Measurements from ENCODE around the gene HNRNPK. TPM values are rescaled to one million over a fixed set of nuclear protein-coding genes. Genes with fewer than 3 reads are reported as not detected.

Gene HNRNPK
- polyA plus RNA-seq, 3 donors: 307 to 743 (median 645) TPM

DNA sequence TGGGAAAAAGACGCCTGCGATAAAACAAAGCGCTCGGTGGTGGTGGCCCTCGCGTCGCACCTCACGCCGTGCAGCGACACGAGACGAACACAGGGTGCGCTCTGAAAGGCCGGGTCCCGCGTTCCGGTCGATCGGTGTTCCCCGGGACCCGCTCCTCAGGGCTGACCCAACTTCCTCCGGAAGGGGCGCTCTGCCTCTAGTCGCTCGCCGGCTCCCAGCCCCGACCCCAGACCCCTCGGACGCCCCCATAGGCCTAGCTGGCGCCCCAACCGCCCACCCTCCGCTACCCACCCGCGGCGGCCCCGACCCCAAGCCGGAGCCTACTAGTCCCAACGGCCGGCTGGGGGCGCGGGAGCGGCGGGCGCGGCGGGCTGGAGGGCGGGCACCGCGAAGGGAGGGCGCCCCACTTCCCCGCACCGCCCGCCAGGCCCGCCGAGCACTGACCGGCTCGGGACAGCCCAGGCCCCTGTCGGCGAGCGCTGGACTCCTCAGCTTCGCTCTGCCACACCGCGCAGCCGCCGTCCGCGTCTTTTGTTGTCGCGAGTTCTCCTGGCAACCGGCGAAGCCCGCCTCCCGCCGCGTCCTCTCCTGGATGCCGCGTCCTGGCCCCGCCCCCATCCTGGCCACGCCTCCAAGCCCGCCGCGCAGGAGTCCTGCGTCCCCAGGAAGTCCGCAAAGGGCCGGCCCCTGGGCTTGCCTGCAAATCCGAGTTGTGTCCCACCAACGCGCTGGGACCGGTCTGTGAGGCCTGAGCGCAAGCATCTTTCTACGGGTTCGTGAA lies 58.9 kb downstream of the HNRNPK start, which contains the start of gene KIF27:
TSS of gene KIF27 (minus strand) at position 506 of the 781 bp plus-strand sequence. CDS start 5,841 bp downstream, outside the sequence.
- Mint-ChIP-seq H3K9me3 (no peaks in the 10 kb centered on the region), H3K4me3 (peak within 1 kb of the TSS; percentile 83 to 89), H3K36me3 (peaks cover 0 to 5% of the 10 kb centered on the region in 2 donors), H3K27me3 (ENCODE audit: low read depth in 3 of 3) (peaks cover 0 to 4% (median 0%) of the 10 kb centered on the region in 3 donors), H3K27ac (peak within 1 kb of the TSS; percentile 92 to 97 (median 95)), H3K4me1 (peaks cover 12% of the 10 kb centered on the region)
- Histone ChIP-seq H3K9ac (ENCODE audit: insufficient read depth, low read length, poor library complexity, severe bottlenecking) (peak within 1 kb of the TSS; percentile 93), H3K4me1 (ENCODE audit: control insufficient read depth in 1 of 2, insufficient read depth in 2 of 2, low read length in 2 of 2) (peaks cover 15 to 20% of the 10 kb centered on the region in 2 donors), H3K79me2 (ENCODE audit: insufficient read depth, low read length) (no peaks in the 10 kb centered on the region), H3K27ac (ENCODE audit: low read depth in 1 of 2, low read length in 2 of 2) (peak within 1 kb of the TSS; percentile 77 to 85), H3K4me3 (replicated peaks in 1 of 3; ENCODE audit: low read depth in 2 of 3, low read length in 3 of 3) (peak within 1 kb of the TSS; percentile 44 to 74 (median 60)), H4K20me1 (ENCODE audit: insufficient read depth, low read length) (no peaks in the 10 kb centered on the region), H3K4me2 (replicated peaks; ENCODE audit: extremely low read depth, low read length, poor library complexity, severe bottlenecking) (peak within 1 kb of the TSS; percentile 70), H3K9me3 (replicated peaks in 1 of 2; ENCODE audit: control insufficient read depth in 1 of 2, insufficient read depth in 1 of 2, low read length in 2 of 2) (no peaks in the 10 kb centered on the region), H3K36me3 (replicated peaks in 1 of 2; ENCODE audit: control insufficient read depth in 1 of 2, insufficient read depth in 2 of 2, low read length in 2 of 2) (no peaks in the 10 kb centered on the region), H2AFZ (ENCODE audit: insufficient read depth, low read depth, low read length, poor library complexity, severe bottlenecking) (peak within 1 kb of the TSS; percentile 78), H3K27me3 (ENCODE audit: control insufficient read depth in 2 of 2, insufficient read depth in 2 of 2, low read length in 2 of 2) (no peaks in the 10 kb centered on the region)
- peak; percentile 96 to 99 (median 98) for DNase-seq
- under 1% methylated on average over 81 of the region's 92 CpGs for WGBS (ENCODE audit: insufficient coverage)
- intact Hi-C loops (cut with micrococcal nuclease): loop anchor here (2.0 to 10.0 kb wide), 4 partner anchors 58 to 216 kb away; partner anchors contain the start of genes GKAP1 (in 1 of the 2), HNRNPK (in 1 of the 2), RMI1 (in 1 of the 2) and UBQLN1 (in 1 of the 2)
- TF ChIP-seq, protein P1, sequence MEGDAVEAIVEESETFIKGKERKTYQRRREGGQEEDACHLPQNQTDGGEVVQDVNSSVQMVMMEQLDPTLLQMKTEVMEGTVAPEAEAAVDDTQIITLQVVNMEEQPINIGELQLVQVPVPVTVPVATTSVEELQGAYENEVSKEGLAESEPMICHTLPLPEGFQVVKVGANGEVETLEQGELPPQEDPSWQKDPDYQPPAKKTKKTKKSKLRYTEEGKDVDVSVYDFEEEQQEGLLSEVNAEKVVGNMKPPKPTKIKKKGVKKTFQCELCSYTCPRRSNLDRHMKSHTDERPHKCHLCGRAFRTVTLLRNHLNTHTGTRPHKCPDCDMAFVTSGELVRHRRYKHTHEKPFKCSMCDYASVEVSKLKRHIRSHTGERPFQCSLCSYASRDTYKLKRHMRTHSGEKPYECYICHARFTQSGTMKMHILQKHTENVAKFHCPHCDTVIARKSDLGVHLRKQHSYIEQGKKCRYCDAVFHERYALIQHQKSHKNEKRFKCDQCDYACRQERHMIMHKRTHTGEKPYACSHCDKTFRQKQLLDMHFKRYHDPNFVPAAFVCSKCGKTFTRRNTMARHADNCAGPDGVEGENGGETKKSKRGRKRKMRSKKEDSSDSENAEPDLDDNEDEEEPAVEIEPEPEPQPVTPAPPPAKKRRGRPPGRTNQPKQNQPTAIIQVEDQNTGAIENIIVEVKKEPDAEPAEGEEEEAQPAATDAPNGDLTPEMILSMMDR (IDR thresholded peaks at IDR 0.05): peak; percentile 72

DNA sequence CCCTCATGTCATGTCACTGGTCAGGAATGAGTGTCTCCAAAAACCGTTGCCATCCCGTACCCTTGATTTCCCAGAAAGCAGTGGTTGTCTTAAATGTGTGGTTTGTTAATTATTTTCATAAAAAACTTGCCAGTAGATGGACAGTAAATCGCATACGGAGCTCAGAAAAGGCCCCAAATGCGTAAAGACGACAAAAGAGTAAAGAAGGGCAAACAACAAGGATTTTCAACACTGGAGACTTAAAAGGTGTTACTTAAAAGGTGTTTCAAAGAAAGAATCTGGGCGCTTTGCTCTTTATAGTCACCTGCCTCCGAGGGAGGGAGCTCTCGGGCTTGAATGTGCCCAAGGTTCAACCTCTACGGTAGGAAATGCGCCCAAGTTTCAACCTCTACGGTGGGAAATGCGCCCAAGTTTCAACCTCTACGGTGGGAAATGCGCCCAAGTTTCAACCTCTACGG lies 59.5 kb downstream of the HNRNPK start:
- peaks cover 15 to 20% of the 10 kb centered on the region in 2 donors for H3K4me1 ChIP-seq (ENCODE audit: control insufficient read depth in 1 of 2, insufficient read depth in 2 of 2, low read length in 2 of 2)
- Mint-ChIP-seq H3K4me1 (peaks cover 12% of the 10 kb centered on the region), H3K27ac (peak overlapping the region; percentile 91 to 97 (median 94)), H3K4me3 (peak overlapping the region; percentile 83 to 89), H3K9me3 (no peaks in the 10 kb centered on the region), H3K27me3 (ENCODE audit: low read depth in 3 of 3) (peaks cover 0 to 4% (median 0%) of the 10 kb centered on the region in 3 donors), H3K36me3 (peaks cover 0 to 5% of the 10 kb centered on the region in 2 donors)
- H2AFZ ChIP-seq (ENCODE audit: insufficient read depth, low read depth, low read length, poor library complexity, severe bottlenecking): peak overlapping the region; percentile 78
- peak overlapping the region; percentile 70 for H3K4me2 ChIP-seq (replicated peaks; ENCODE audit: extremely low read depth, low read length, poor library complexity, severe bottlenecking)
- H3K27me3 ChIP-seq (ENCODE audit: control insufficient read depth in 2 of 2, insufficient read depth in 2 of 2, low read length in 2 of 2): no peaks in the 10 kb centered on the region
- TF ChIP-seq, protein P1 (IDR thresholded peaks at IDR 0.05): no peak
- H3K9ac ChIP-seq (ENCODE audit: insufficient read depth, low read length, poor library complexity, severe bottlenecking): peak overlapping the region; percentile 93
- H4K20me1 ChIP-seq (ENCODE audit: insufficient read depth, low read length): no peaks in the 10 kb centered on the region
- H3K36me3 ChIP-seq (replicated peaks in 1 of 2; ENCODE audit: control insufficient read depth in 1 of 2, insufficient read depth in 2 of 2, low read length in 2 of 2): no peaks in the 10 kb centered on the region
- DNase-seq: peak in 1 of 3 donors; percentile 24
- WGBS (ENCODE audit: insufficient coverage): under 1% methylated on average over 16 of the region's 16 CpGs
- peak overlapping the region; percentile 37 to 74 (median 60) for H3K4me3 ChIP-seq (replicated peaks in 1 of 3; ENCODE audit: low read depth in 2 of 3, low read length in 3 of 3)
- H3K27ac ChIP-seq (ENCODE audit: low read depth in 1 of 2, low read length in 2 of 2): peak overlapping the region; percentile 77 to 85
- no peaks in the 10 kb centered on the region for H3K79me2 ChIP-seq (ENCODE audit: insufficient read depth, low read length)
- intact Hi-C loops (cut with micrococcal nuclease): loop anchor here (2.0 to 10.0 kb wide), 4 partner anchors 58 to 216 kb away; partner anchors contain the start of genes GKAP1 (in 1 of the 2), HNRNPK (in 1 of the 2), RMI1 (in 1 of the 2) and UBQLN1 (in 1 of the 2)
- H3K9me3 ChIP-seq (replicated peaks in 1 of 2; ENCODE audit: control insufficient read depth in 1 of 2, insufficient read depth in 1 of 2, low read length in 2 of 2): no peaks in the 10 kb centered on the region

Measured in CD14-positive monocyte (primary cell).